Stimulated activated naive B cell treated with anti-CD40 and anti-IgM and Interleukin-4, amounts not matched to agents 10 μg/mL and 1 μg/mL and 100 μg/mL, for 72 hours (primary cell): Measurements from ENCODE around the gene RAB32.
"Not testable (repeated sequence)": the region's sequence is repeated elsewhere in the genome, so short reads cannot be mapped to it uniquely, and the experiment has no call there.

Experiments used
- ATAC-seq, 2 donors: fragments of 150-1000 bp; cut with Tn5 transposase; replicated peaks; 2 replicates each; pipeline ENCODE4 v1.10.0; 2021; ENCODE audit warnings: moderate library complexity in 1 of 2
- DNase-seq: peaks from one replicate; pipeline ENCODE4 v3.0.0; 2021
- H3K27ac Mint-ChIP-seq: one replicate; pipeline ENCODE4 v1.8.0; 2022; ENCODE audit warnings: mild to moderate bottlenecking, mixed read lengths
- H3K27me3 Mint-ChIP-seq, 2 donors: one replicate each; pipeline ENCODE4 v1.8.0; 2022; ENCODE audit warnings: mixed read lengths in 2 of 2
- H3K36me3 Mint-ChIP-seq, 2 donors: one replicate each; pipeline ENCODE4 v1.8.0; 2022; ENCODE audit warnings: mixed read lengths in 2 of 2, mild to moderate bottlenecking in 1 of 2
- H3K4me1 Mint-ChIP-seq, 2 donors: one replicate each; pipeline ENCODE4 v1.8.0; 2022; ENCODE audit warnings: mixed read lengths in 2 of 2, mild to moderate bottlenecking in 1 of 2
- H3K4me3 Mint-ChIP-seq, 2 donors: one replicate each; pipeline ENCODE4 v1.8.0; 2022; ENCODE audit warnings: mild to moderate bottlenecking in 2 of 2, mixed read lengths in 2 of 2, moderate library complexity in 1 of 2
- H3K9me3 Mint-ChIP-seq, 2 donors: one replicate each; pipeline ENCODE4 v1.8.0; 2022; ENCODE audit warnings: mixed read lengths in 2 of 2, mild to moderate bottlenecking in 1 of 2

The RAB32 gene

DNA sequence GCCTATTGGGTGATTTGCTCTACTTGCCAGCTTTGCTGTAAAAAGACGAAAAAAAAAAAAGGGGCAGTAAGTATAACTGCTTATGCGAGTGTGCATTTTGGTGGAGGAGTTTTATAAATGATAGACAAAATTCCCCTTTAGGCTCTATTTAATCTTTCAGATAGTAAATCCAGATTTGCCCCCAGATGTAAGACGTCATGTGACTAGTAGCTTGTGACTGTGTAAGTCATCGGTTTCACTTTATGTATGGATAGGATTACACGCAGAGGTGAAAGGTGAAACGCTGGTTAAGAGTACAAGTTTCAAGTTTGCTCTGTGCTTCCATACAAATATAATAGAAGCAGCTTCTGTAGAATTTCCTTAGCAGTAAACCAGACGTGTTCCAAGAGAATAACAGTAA, 7.9 kb downstream of the RAB32 start:
- no peaks in the 10 kb centered on the region for H3K36me3 Mint-ChIP-seq
- no peak overlapping the region for H3K27ac Mint-ChIP-seq
- no peak overlapping the region for H3K4me3 Mint-ChIP-seq
- no peaks in the 10 kb centered on the region for H3K27me3 Mint-ChIP-seq
- ATAC-seq (no peak), DNase-seq (no peak)
- H3K4me1 Mint-ChIP-seq, result no peaks in the 10 kb centered on the region
- no peaks in the 10 kb centered on the region for H3K9me3 Mint-ChIP-seq

DNA sequence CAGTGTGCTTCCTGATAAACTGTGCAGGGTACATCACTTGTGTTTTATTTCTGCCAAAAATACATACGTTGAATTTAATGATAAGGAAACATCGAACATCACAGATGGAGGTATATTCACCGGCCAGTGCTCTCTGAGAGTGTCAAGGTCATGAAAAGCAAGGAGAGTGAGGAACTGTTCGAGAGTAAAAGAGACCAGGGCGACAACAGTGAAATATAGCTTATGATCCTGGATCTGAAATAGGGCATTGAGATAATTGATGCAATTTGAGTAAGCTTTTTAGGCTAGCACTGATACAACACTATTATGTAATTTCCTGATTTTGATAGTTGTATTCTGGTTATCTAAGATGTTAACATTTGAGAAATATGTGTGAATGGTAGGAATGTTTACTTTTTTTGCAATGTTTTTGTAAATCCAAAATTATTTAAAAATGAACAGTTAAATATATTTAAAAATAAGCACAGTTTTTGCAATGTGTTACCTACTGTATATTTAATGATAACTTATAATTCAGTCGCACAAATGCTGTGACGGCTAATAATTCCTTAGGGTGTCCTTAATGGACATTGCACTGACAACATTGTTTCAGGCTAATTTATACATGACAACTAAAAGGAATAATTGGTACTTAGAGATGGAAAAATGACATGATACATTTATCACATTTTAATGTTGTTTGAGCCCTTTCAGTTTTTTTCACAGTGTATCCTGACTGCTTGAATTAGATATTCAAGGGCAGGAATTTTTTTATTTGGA, 9.9 kb downstream of the RAB32 start:
- H3K4me1 Mint-ChIP-seq, result no peaks in the 10 kb centered on the region
- H3K4me3 Mint-ChIP-seq, result no peak overlapping the region
- H3K9me3 Mint-ChIP-seq, result no peaks in the 10 kb centered on the region
- no peak overlapping the region for H3K27ac Mint-ChIP-seq
- ATAC-seq, result no peak
- H3K36me3 Mint-ChIP-seq, result no peaks in the 10 kb centered on the region
- DNase-seq, result no peak
- H3K27me3 Mint-ChIP-seq, result no peaks in the 10 kb centered on the region

DNA sequence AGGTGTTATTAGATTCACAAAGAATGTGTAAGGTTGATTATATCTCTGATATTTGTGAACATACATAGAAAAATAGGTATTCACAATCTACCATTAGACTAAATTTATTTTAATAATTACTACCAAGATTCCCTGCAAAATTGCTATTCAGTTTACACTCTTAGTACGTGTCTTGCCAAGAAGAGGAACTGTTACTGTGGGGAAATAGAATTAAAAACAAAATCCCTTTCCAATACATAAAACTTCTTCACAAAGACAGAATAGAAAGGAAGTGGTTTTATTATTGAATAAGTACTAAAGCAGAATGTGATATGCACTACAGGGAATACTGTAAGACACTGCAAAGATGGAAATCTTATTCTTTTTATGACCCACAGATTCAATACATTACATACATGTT, 17.0 kb downstream of the RAB32 start:
- Mint-ChIP-seq H3K36me3 (no peaks in the 10 kb centered on the region), H3K27me3 (no peaks in the 10 kb centered on the region), H3K4me1 (no peaks in the 10 kb centered on the region), H3K4me3 (no peak overlapping the region), H3K9me3 (peaks cover 0 to 3% of the 10 kb centered on the region in 2 donors), H3K27ac (no peak overlapping the region)
- ATAC-seq (no peak), DNase-seq (no peak)

DNA sequence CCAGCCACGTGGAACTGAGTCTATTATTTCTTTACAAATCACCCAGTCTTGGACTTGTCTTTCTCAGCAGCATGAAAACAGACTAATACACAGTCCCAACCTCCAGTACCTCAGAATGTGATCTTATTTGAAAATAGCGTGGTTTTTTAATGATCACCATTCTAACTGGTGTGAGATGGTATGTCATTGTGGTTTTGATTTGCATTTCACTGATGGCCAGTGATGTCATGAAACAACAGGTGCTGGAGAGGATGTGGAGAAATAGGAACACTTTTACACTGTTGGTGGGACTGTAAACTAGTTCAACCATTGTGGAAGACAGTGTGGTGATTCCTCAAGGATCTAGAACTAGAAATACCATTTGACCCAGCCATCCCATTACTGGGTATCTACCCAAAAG, 23.0 kb downstream of the RAB32 start:
- not testable (repeated sequence) for ATAC-seq, H3K36me3 Mint-ChIP-seq, DNase-seq, H3K27ac Mint-ChIP-seq, H3K27me3 Mint-ChIP-seq, H3K9me3 Mint-ChIP-seq, H3K4me1 Mint-ChIP-seq, H3K4me3 Mint-ChIP-seq

DNA sequence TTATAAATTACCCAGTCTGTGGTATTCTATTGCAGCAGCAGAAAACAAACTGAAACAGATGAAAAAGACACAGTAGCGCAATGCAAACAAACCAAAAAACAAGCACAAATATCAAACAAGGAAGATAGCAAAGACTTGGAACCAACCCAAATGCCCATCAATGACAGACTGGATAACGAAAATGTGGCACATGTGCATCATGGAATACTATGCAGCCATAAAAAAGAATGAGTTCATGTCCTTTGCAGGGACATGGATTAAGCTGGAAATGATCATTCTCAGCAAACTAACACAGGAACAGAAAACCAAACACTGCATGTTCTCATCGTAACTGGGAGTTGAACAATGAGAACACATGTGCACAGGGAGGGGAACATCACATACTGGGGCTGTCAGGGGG, 25.0 kb downstream of the RAB32 start:
- not testable (repeated sequence) for H3K9me3 Mint-ChIP-seq, DNase-seq, H3K36me3 Mint-ChIP-seq, H3K27ac Mint-ChIP-seq, H3K4me1 Mint-ChIP-seq, H3K27me3 Mint-ChIP-seq, ATAC-seq, H3K4me3 Mint-ChIP-seq

DNA sequence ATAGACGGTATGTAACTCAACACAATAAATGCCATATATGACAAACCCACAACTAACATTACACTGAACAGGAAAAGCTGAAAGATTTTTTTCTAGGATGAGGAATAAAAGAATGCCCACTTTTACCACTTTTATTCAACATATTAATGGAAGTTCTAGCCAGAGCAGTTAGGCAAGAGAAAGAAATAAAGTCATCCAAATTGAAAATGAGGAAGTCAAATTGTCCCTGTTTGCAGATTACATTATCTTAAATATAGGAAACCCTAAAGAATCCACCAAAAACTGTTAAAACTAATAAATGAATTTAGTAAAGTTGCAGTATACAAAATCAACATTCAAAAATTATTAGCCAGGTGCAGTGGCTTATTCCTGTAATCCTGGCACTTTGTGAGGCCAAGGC, 30.6 kb downstream of the RAB32 start:
- peaks cover 4 to 10% of the 10 kb centered on the region in 2 donors for H3K9me3 Mint-ChIP-seq
- H3K36me3 Mint-ChIP-seq, result no peaks in the 10 kb centered on the region
- H3K27ac Mint-ChIP-seq, result no peak overlapping the region
- H3K4me3 Mint-ChIP-seq, result no peak overlapping the region
- H3K27me3 Mint-ChIP-seq, result no peaks in the 10 kb centered on the region
- ATAC-seq, result no peak
- DNase-seq, result no peak
- no peaks in the 10 kb centered on the region for H3K4me1 Mint-ChIP-seq

DNA sequence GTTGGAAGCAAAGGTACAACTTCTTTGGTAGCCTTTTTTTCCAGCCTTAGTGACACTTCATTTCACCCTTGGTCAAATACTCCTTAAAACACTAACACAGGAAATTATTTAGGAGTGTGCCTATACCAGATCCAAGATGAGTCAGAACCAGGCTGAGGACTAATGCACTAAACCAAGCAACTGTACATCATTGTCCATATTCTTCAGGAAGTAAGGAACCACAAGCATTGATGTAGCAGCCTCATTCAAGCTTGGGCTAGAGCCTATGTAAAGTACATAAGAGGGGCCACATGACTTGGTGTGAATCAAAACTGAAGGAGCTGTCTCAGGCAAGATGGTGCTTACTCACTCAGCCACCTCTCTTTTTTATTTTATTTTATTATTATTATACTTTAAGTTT, 34.4 kb downstream of the RAB32 start:
- DNase-seq (no peak), ATAC-seq (no peak)
- H3K27ac Mint-ChIP-seq, result no peak overlapping the region
- no peaks in the 10 kb centered on the region for H3K36me3 Mint-ChIP-seq
- no peak overlapping the region for H3K4me3 Mint-ChIP-seq
- H3K9me3 Mint-ChIP-seq, result peaks cover 4 to 7% of the 10 kb centered on the region in 2 donors
- H3K27me3 Mint-ChIP-seq, result no peaks in the 10 kb centered on the region
- no peaks in the 10 kb centered on the region for H3K4me1 Mint-ChIP-seq

DNA sequence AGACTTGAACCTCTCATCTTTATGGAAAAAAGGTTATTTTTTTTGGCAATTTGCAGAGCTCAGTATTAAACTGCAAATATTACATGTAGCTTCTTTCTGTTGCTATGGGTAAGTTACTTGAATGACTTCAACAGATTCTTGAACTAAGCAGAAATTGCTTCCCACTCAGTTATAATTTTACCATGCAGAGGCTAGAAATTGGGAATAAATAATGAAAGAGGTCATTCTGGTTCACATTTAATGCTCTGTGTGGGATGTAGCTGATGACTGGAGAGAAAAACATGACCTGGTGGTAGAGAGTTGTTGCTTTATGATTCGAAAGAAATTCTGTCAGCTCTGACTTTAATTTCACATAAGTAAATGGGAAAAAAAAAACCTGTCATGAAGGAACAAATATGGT, 38.3 kb downstream of the RAB32 start:
- no peak overlapping the region for H3K4me3 Mint-ChIP-seq
- H3K27ac Mint-ChIP-seq, result no peak overlapping the region
- no peaks in the 10 kb centered on the region for H3K4me1 Mint-ChIP-seq

DNA sequence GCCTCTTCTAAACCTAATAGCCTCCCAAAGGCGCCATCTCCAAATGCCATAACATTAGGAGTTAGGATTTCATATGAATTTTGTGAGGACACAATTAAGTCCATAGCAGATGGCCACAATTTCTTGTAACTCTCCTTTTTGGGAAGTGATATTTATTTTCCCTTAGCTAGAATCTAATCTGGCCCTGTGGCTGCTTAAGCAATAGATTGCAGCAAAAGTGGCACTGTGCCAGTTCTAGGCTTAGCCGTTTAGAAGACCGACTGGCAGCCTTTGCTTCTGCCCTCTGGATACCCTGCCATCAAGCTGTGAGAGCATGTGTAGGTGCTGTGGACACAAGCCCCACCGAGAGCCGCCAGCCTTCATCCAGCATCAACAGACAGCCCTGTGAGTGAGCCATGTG, 39.2 kb downstream of the RAB32 start:
- Mint-ChIP-seq H3K27ac (no peak overlapping the region), H3K36me3 (no peaks in the 10 kb centered on the region), H3K9me3 (peaks cover 0 to 2% of the 10 kb centered on the region in 2 donors), H3K27me3 (no peaks in the 10 kb centered on the region), H3K4me3 (no peak overlapping the region), H3K4me1 (no peaks in the 10 kb centered on the region)
- ATAC-seq (no peak), DNase-seq (no peak)

More for the DNA sequence above, 38.3 kb downstream of the RAB32 start:
- DNase-seq (no peak), ATAC-seq (no peak)
- Mint-ChIP-seq H3K27me3 (no peaks in the 10 kb centered on the region), H3K9me3 (peaks cover 0 to 2% of the 10 kb centered on the region in 2 donors), H3K36me3 (no peaks in the 10 kb centered on the region)

DNA sequence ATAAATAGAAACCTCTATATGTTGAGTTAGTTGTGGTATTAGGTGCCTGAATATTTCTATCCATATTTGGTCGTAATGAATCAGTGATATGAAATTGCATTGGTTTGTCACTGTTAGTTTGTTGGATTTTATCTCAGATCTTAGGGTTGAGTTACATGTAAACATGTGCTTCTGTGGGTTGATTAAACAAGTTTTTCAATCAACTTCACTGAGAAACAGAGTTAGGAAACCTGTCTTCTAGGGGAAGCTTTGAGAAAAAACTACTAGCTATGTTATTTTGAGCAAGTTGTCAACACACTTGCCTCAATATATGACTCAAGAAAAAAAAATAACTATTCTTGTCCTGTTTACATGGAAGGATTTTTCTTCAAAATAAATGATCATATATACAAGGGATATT, 40.3 kb downstream of the RAB32 start:
- ATAC-seq (no peak), DNase-seq (no peak)
- no peaks in the 10 kb centered on the region for H3K27me3 Mint-ChIP-seq

DNA sequence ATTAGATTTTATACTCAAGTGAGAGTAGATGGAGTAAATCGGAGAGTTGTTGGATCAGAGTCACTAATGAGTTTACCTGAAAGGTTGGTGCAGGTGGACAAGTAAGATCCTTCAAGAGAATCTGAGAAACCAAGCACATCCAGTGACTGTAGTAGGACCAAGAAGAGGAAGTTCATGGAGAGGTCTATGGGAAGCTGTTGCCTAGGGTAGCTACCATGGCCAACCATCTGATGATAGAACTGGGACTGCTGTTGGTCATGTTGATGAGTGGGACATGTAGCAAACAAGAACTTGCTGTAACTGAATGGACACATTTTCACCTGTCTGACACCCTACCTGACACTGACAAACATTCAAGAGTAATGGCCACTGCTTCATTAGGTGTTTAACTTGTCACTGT, 43.8 kb downstream of the RAB32 start:
- Mint-ChIP-seq H3K4me3 (no peak overlapping the region), H3K4me1 (no peaks in the 10 kb centered on the region)
- no peak for DNase-seq

More for the DNA sequence above, 40.3 kb downstream of the RAB32 start:
- Mint-ChIP-seq H3K36me3 (no peaks in the 10 kb centered on the region), H3K27ac (no peak overlapping the region), H3K4me3 (no peak overlapping the region), H3K9me3 (peaks cover 0 to 2% of the 10 kb centered on the region in 2 donors), H3K4me1 (no peaks in the 10 kb centered on the region)

DNA sequence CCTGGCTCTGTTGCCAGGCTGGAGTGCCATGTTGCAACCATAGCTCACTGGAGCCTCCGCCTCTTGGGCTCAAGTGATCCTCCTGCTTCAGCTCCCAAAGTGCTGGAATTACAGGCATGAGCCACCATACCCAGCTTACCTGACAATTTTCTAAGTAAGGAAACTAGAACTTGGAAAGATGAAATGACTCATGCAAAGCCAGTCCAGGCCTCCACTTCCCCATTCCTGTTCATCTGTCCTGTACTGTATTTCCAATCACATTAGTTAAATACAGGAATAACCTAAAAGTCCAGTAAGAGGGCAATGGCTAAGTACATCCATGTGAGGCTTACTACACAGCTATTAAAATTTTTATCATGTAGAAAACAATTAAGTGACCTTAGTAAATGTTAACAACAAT, 46.9 kb downstream of the RAB32 start:
- ATAC-seq, result no peak
- Mint-ChIP-seq H3K27ac (no peak overlapping the region), H3K27me3 (no peaks in the 10 kb centered on the region), H3K4me3 (no peak overlapping the region), H3K36me3 (no peaks in the 10 kb centered on the region), H3K9me3 (no peaks in the 10 kb centered on the region), H3K4me1 (no peaks in the 10 kb centered on the region)
- no peak for DNase-seq

More for the DNA sequence above, 43.8 kb downstream of the RAB32 start:
- ATAC-seq, result no peak
- H3K9me3 Mint-ChIP-seq, result no peaks in the 10 kb centered on the region
- H3K27me3 Mint-ChIP-seq, result no peaks in the 10 kb centered on the region
- H3K27ac Mint-ChIP-seq, result no peak overlapping the region
- H3K36me3 Mint-ChIP-seq, result no peaks in the 10 kb centered on the region

DNA sequence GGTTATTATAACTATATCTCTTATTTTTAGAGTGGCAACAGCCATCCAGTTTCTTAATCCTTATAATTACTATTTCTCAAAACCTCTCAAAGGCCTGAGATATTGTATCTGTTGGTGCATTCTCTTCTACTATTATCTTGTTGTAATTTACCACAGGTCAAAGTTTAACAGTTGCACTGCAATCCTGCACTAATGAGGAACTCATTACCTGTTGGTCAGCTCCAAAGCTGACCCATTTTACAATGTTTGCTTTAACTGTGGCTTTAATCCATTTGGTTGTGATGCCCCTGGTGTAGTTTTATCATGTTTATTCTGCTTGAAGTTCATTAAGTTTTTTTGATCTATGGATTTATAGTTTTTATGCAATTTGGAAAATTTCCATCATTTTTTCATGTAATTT, 48.8 kb downstream of the RAB32 start:
- no peaks in the 10 kb centered on the region for H3K9me3 Mint-ChIP-seq
- no peaks in the 10 kb centered on the region for H3K36me3 Mint-ChIP-seq
- H3K27me3 Mint-ChIP-seq, result no peaks in the 10 kb centered on the region
- ATAC-seq, result no peak
- no peak overlapping the region for H3K27ac Mint-ChIP-seq
- H3K4me1 Mint-ChIP-seq, result no peaks in the 10 kb centered on the region
- DNase-seq, result no peak
- no peak overlapping the region for H3K4me3 Mint-ChIP-seq

DNA sequence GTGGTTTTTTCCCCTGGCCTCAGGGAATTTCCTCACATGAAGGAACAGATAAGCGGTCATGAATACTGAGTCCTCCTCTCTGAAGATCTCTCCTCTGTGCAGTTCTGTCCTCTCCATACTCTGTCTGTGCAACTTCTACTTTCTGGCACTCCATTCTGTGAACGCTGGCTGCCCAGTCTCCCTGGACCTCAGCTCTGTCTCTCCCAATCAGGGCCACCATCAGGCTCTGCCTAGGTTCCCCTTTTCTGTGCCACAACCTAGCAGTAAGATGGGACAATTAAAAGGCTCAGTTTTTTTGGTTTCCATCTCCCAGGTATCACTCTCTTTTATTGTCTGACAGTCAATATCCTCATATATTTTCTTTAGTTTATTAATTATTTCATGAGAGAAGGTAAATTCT, 50.4 kb downstream of the RAB32 start:
- H3K4me3 Mint-ChIP-seq, result no peak overlapping the region
- no peak for ATAC-seq
- H3K36me3 Mint-ChIP-seq, result no peaks in the 10 kb centered on the region
- peaks cover 2 to 9% of the 10 kb centered on the region in 2 donors for H3K27me3 Mint-ChIP-seq
- H3K27ac Mint-ChIP-seq, result no peak overlapping the region
- H3K9me3 Mint-ChIP-seq, result peaks cover 0 to 4% of the 10 kb centered on the region in 2 donors
- peaks cover under 1 to 4% of the 10 kb centered on the region in 2 donors for H3K4me1 Mint-ChIP-seq
- no peak for DNase-seq

DNA sequence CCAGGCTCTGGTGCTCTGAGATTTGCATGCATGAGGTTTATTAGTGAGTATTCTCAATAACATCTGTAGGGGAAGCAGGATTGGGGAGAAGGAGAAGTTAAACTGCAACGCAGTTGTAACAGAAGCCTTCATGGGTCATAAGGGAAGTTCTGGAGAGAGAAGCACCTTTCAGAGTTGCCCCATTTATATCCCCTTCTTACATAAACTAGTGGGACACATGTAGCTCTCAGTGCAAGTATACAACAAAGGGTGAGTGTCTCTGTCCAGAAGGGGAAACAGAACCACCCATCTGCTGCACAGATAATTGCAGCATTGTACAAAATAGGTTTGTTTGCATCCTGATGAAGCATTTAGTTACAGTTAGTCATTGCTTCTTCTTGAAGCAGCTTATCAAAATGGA, 50.9 kb downstream of the RAB32 start:
- Mint-ChIP-seq H3K27me3 (peaks cover 6 to 14% of the 10 kb centered on the region in 2 donors), H3K4me3 (no peak overlapping the region), H3K9me3 (peaks cover 0 to 4% of the 10 kb centered on the region in 2 donors), H3K36me3 (no peaks in the 10 kb centered on the region), H3K4me1 (peaks cover 3 to 8% of the 10 kb centered on the region in 2 donors), H3K27ac (no peak overlapping the region)
- ATAC-seq (no peak), DNase-seq (no peak)
